Measurements from ENCODE around the gene NID1. TPM values are rescaled to one million over a fixed set of nuclear protein-coding genes. Genes with fewer than 3 reads are reported as not detected.

Gene NID1
- total RNA-seq, 4 donors from 2014 or later, result 70.7 to 252 (median 184) TPM

DNA sequence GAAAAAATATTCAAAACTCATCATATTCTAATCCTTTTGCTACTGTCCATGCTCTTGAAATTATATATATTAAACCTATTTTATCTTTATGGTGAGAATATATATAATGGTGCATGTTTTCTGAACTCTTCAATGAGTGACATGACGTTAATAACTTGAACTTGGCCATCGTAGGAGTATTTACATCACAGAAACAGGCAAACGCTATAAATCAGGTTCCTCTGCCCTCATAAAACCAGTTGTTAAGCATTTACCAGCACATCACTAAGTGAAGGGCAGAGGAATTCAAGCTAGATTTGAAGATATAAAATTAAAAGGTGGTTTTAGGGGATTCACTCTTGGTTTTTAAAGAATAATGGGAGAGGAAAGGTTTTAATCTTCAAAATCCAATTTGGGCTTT, 20.5 kb downstream of the NID1 start:
- TF ChIP-seq POLR2A (IDR thresholded peaks at IDR 0.05) (no peak), CTCF (IDR thresholded peaks at IDR 0.05) (no peak)
- H3K4me1 ChIP-seq, result peaks cover 0 to 4% of the 10 kb centered on the region in 2 donors
- no peak overlapping the region for H3K4me3 ChIP-seq
- DNase-seq, result no peak
- H3K27ac ChIP-seq, result no peak overlapping the region
- no peaks in the 10 kb centered on the region for H3K27me3 ChIP-seq
- no peaks in the 10 kb centered on the region for H3K9me3 ChIP-seq
- no peaks in the 10 kb centered on the region for H3K36me3 ChIP-seq
- intact Hi-C loops (cut with DNase I; ENCODE audit: low total_unique reads), result no loop called here

DNA sequence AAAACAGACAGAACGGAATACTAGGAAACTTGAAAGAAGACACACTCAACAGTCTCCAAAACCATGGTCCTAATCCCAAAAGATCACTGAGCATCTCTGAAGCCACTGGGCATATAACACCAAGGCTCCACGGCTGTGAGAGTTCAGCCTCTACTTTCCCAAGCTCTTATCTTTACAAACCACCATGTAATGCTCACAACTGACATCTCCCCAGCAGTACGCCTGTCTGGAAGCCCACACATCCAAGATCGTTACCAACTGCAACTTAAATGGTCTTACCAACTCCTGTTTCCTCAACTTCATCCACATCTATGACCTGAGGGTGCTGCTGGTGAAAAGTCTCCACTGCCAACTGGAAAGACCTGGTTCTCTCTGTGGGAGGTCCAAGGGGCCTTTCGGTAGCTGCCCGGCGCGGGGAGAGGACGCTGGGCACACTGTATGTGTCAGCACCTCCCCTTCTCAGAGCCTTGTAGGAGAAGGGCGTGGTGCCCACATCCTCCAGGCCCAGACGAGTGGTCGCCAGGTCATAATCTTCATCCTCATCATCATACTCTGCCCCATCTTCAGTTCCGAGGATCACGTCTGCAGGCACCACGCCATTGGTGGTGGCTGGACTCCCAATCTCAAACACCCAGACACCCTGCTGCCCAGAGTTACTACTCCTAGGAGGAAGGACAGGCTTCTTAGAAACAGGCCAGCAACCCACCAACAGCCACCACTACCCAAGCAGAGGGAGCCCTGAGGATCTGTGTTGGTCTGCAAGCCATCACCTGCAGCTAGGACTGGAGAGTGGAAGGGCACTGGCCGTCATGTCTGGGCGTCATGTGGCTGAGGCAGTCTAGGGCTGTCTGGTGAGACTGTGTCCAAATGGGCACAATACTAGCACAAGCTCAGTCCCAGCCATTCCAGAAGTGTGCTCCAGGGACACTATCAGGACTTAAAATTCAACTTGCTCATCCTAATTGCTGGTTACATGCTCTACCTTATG, 23.0 kb downstream of the NID1 start:
- peaks cover 0 to 4% of the 10 kb centered on the region in 2 donors for H3K4me1 ChIP-seq

DNA sequence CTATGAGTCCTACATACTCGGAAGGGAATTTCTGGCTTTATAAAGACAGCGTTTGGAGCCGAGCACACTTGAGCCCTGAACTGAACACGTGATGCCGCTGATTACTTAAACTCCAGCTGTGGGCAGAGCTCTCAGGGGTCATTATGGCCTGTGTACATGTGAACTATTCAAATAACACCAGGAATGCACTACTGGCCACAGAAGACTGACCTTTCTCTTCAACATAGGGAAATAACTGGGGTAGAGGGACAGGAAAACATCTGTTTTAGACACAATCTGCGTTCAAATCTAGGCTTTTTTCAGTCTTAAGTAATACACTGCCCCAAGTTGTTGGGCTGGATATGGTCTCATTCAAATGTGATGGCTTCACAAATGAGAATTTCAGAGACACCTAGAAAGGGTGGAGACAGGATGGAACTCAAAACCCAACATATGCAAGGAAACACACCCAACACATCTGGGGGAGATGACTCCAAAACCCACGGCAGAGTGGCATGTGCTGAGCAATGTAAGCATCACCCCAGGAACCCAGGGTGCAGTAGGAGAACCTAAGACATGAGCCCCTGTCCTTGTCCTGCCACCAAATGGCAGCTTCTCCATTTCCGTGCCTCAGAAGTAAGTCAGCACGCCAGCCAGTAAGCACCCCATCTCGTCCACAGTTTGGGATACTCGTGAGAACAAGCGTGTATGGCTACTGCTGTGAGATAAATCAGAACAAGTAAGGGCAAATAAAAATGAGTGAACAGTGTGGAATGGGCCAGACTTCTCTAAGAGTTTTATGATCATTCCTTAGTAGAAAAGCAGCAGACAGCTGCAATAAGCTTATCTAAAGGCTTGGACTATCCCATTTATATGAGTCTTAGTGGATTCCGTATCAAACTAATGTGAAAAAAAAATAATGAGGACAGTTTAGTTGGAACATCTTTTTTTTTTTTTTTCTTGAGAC, 24.9 kb downstream of the NID1 start:
- Histone ChIP-seq H3K36me3 (no peaks in the 10 kb centered on the region), H3K27ac (peak overlapping the region; percentile 56 to 75), H3K4me1 (peaks cover 0 to 4% of the 10 kb centered on the region in 2 donors), H3K4me3 (no peak overlapping the region), H3K27me3 (no peaks in the 10 kb centered on the region), H3K9me3 (no peaks in the 10 kb centered on the region)
- intact Hi-C loops (cut with DNase I; ENCODE audit: low total_unique reads), result no loop called here
- no peak for TF ChIP-seq CTCF (IDR thresholded peaks at IDR 0.05)
- TF ChIP-seq POLR2A (IDR thresholded peaks at IDR 0.05), result no peak
- DNase-seq, result peak in 1 of 2 donors; percentile 68

More for the DNA sequence above, 23.0 kb downstream of the NID1 start:
- H3K9me3 ChIP-seq, result no peaks in the 10 kb centered on the region
- peak overlapping the region; percentile 56 to 75 for H3K27ac ChIP-seq
- TF ChIP-seq POLR2A (IDR thresholded peaks at IDR 0.05) (no peak), CTCF (IDR thresholded peaks at IDR 0.05) (no peak)
- intact Hi-C loops (cut with DNase I; ENCODE audit: low total_unique reads), result no loop called here
- no peak for DNase-seq
- no peak overlapping the region for H3K4me3 ChIP-seq
- H3K36me3 ChIP-seq, result no peaks in the 10 kb centered on the region
- H3K27me3 ChIP-seq, result no peaks in the 10 kb centered on the region

GRCh38 chr1:236038034-236038433, 26.9 kb downstream of the NID1 start:
- no peak for TF ChIP-seq CTCF (IDR thresholded peaks at IDR 0.05)
- TF ChIP-seq POLR2A (IDR thresholded peaks at IDR 0.05), result no peak
- Histone ChIP-seq H3K27me3 (no peaks in the 10 kb centered on the region), H3K27ac (peak overlapping the region in 1 of 2 donors; percentile 54), H3K9me3 (no peaks in the 10 kb centered on the region), H3K36me3 (no peaks in the 10 kb centered on the region), H3K4me3 (no peak overlapping the region), H3K4me1 (peaks cover 0 to 4% of the 10 kb centered on the region in 2 donors)
- DNase-seq, result no peak
- intact Hi-C loops (cut with DNase I; ENCODE audit: low total_unique reads), result no loop called here
